HG03571 (cell line): ENCODE results near the gene PDHA2.
"Not testable (repeated sequence)": the region's sequence is repeated elsewhere in the genome, so short reads cannot be mapped to it uniquely, and the experiment has no call there.

Experiments used
- ATAC-seq: cut with Tn5 transposase; IDR thresholded peaks from one replicate; pipeline ENCODE4 v1.9.1; 2021; ENCODE audit not compliant: unreplicated experiment

PDHA2 gene

DNA sequence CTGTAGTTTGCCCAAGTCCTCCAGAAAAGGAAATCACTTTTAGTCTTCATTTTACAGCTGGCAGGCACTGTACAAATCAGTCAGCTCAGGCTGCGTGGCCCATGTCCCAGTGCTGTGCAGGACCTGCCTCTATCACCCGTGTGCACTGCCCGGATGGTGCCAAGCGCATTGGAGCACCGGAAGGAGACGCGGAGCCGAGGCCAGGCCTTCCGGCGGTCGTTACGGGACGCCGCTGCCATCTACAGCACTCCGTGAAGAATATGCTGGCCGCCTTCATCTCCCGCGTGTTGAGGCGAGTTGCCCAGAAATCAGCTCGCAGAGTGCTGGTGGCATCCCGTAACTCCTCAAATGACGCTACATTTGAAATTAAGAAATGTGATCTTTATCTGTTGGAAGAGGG, at the start of gene PDHA2:
Gene PDHA2 (plus strand): TSS at position 203 of the 400 bp plus-strand sequence. CDS start 58 bp downstream, at position 261.
- no peak for ATAC-seq

DNA sequence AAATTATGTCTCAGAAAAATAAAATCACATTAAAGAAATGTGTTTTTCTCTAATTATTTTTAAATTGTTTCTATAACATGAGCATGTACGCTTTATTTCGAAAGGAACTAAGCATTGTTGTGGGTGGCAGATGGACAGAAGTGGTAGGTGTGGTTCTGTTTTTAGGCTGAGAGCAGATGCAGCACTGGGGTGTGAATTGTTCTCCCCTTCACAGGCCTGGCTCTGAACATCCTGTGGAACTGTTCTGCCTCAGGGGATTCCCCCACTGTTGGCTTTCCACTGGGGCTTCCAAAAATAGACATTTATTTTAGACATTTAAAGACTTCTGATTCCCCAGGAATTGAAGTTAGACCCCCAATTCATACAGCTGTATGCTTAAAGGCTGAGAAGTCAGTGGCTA, 41.9 kb upstream of the PDHA2 start:
- no peak for ATAC-seq

DNA sequence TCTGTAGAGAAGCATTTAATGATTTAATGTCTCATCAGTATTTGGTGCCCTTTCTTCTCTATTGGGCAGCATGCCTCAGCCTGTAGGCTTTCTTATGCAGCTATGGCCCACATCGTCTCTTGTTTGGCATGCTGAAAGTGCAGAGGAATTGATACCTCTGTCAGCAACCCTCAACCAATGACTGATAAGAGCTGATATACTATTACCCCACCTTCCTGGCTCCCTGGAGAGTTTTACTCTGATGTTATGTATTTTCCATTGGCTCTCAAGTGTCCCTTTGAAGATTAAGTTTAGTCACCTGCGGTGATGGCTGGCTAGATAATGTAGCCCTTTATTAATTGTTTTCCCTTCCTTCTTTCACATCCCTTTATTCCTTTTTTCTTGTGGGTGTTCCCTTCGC, 41.2 kb upstream of the PDHA2 start:
- ATAC-seq, result no peak

DNA sequence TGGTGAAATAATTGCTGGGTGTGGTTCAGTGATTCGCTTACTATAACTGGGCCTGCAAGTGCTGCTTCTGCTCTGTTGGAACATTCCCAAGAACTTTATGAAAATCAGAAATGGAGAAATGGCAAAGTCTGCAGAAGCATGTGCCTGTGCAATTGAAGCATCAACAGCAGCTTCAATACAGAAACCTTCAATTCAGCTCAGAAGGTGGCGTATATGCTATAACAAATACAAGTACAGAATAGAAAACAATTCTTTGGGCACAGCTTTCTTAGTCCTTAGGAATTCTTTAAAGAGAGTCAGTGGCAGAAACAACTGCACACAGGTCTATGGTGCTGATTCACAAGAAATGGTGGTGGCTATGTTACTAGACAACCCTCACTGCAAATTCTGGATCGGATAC, 18.0 kb upstream of the PDHA2 start:
- no peak for ATAC-seq

DNA sequence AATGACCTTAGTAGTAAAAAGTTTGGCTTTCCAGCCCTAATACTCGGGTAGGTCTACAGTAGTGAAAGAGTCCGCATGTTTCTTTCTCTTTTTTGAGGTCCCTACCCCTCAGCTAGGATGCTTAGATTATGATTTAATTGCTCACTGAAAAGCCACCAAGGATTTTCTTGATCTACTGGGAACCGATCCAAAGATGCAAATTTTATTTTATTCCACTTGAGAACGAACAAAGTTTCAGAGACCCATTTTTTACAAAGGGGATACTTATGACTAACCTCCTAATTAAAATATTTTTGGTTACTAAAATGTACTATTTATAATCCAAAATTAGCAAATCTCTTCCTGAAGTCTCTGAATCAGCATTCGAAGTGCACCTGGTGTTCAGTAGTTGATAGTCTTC, 14.3 kb upstream of the PDHA2 start:
- ATAC-seq, result no peak

DNA sequence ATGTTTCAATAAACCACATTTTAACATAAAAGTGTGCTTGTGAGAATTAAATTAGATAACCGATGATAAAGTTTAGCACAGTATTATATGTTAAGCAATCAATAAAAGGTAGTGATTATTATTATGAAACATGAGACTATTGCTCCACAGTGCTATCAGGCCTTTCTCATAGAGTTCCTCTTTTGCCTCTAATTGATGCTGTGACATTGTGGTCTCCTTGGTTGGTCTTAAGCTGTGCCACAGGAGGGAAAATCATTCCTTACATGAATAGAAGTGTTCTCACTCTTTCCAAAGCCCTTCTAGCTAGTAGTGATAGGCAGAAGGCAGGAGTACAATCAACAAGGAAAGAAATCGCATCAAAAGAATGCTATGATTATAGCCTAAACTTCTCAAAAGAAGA, 9.2 kb upstream of the PDHA2 start:
- no peak for ATAC-seq

DNA sequence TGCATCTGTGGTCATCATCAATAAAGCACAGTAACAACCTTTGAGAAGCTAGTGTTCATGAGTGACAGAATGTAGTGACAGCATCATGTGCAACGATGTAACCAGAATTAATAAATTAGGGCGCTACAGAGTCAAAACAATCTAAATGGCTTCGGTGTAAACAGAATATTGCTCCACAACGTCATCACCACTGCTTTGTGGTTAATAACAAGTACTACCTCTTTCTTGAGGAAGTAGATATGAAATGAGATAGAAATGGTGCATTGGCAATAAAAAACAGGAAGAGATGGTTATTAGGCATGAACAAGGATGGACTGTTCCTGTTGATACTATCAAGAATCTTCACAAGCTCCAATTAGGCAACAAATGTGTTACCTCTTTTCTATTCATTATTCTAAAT, 8.7 kb upstream of the PDHA2 start:
- no peak for ATAC-seq

DNA sequence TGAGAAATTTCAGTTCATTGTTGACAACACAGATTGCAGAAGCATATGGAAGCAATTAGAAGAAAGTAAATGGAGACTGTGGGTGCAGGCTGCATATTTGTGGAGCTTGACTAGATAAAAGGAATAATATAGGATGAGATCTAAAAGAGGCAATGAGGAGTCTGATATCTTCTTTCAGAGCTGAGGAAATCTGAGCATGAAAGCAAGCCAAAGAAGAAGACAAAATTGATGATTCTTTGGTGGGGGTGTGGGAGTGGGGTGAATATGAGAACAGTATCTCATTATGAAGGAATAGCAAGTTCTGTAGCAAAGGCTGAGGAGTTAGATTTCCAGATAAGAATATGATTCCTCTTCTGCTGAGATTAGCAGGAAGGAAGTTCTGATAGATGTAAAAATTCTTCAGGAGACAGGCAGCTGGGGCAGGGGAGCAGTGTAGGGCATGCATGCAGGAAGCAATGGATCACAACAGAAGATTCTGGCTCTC, 6.1 kb upstream of the PDHA2 start:
- no peak for ATAC-seq

DNA sequence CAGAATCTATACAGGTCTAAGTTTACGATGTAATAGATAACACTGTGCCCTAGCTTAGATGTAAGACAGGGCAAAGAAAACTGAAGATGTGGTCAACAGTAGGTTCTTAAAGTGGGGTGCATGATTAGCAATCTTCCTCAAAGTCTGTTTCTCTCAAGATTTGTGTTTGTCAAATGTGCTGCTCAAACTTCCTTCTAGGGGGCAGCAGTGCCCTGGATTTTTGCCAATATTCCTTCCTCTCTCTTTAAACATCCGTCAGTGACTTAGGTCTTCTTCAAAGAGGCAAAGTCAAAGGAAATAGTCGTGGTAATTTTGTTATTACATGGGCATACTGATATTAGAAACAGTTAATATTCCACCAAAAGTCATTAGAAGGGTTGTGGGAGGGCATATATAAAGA, 4.2 kb upstream of the PDHA2 start:
- no peak for ATAC-seq

DNA sequence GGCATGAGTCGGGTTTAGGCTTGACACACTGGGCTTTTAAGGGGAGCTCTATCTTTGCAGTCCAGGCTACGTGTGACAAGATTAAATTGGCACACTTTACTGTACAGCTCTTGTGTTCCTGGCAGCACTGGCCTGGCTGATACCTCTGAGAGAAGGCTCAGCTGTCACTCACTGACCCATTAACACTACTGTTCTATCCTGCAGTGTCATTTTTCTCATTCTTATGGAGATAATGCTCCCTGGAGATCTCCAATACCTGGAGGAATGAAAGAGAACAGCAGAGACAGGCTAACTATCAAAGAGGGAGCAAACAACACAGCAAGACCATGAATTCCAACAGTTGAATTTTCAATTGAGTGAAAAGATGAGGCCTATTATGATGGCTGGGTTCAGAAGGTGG, 1.7 kb upstream of the PDHA2 start:
- ATAC-seq, result no peak

DNA sequence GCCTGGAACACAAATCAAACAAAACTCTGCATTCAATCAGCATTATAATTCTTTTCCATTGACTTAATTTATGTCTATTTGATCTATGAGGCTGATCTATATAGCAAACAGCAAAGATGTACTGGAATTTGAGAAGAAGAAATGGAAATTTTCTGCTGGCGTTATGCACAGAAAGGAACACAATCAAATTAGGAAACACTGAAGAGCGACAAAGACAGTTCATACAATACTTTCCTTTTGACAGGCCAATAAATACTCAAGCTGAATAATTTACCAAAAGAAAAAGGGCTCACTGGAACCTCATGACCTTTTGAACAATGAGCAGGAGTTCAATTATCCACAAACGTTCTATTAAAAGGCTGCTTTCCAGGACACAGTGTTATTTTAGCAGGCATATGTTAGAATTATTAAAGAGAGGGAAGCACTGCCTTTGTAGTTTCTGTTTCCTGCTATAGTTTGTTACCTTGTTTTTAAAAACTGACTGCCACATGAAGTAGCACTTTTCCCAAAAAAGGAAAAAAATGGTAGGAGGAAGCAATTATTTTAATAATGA, 8.1 kb downstream of the PDHA2 start:
- no peak for ATAC-seq

DNA sequence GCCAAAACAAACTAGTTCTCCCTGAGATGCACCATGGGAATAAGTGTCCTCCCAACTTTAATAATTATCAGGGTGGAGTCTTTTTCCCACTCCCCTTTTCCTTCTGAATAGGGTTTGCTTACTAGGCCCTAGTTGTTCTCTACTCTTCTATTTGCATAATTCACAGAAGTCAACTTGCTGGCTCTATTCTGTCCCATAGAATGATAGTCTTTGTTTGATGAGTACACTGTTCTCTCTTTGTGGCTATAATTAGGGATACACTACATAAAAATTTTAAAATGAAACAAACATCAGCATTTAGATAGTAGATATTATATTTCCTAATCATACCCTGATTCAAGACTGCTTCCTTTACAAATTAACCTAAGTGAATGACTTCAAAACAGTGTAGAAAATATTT, 10.3 kb downstream of the PDHA2 start:
- ATAC-seq, result no peak

DNA sequence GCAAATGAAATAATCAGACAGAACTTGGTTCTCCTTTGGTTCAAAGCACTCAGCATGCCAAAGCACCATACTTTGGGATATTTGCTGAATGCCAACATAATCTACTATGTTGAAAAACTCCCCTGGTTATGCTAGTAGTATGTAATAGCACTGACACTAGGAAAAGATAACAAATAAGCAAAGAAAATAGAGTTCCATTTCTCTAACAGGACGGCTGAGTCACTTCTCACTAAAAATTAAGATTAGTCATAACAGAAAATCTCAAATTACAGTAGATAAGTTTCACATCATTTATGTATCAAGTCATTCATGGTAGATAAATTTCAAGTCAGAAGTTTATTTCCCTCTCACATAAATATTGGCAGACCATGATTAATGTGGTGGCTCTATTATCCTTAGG, 17.9 kb downstream of the PDHA2 start:
- no peak for ATAC-seq

DNA sequence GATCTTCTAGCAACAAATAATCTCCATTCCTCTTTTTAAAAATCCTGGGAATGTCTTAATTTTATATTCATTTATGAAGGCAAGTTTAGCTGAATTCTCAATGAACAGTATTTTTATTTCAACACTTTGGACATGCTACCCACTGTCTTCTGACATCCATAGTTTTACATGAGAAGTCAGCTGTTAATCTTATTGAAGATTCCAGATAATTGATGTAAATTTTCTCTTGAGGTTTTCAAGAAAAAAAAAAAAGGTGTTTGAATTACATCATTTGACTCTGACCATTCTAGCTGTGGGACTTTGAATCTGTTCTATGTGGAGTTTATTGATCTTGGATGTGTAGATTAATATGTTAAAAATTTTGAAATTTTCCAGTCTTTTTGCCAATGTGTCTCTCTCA, 28.0 kb downstream of the PDHA2 start:
- ATAC-seq, result no peak

DNA sequence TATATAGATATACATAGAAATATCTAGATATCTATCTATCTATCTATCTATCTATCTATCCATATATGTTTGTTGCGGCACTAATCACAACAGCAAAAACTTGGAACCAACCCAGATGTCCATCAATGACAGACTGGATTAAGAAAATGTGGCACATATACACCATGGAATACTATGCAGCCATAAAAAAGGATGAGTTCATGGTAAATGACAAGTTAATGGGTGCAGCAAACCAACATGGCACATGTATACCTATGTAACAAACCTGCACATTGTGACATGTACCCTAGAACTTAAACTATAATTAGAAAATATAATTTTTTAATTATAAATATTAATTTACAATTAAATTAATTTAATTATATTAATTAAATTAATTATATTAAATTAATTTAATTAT, 29.5 kb downstream of the PDHA2 start:
- ATAC-seq, result not testable (repeated sequence)

DNA sequence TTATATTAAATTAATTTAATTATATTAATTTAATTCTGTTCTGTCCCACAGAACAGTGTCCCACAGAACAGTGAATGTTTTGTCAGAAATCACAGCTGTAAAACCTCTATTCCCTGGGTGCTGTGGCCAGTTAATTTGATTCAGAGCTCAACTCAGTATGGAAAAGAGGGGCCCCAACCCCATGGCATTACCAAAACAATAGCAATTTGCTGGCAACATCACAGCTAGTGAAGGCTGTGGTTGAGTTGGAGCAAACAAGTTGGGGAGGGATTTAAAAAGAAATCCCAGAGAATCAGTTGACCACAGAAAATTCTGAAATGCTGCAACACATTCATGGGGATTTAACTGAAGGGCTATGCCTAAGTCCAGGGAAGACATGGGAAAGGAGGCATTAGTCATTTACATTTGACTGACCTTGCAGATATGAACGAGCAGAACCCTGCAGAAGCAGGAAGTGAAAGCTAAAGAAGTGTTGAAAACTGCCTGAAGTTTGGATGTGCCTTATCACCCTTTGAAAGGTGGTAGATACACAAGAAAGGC, 30.1 kb downstream of the PDHA2 start:
- no peak for ATAC-seq

DNA sequence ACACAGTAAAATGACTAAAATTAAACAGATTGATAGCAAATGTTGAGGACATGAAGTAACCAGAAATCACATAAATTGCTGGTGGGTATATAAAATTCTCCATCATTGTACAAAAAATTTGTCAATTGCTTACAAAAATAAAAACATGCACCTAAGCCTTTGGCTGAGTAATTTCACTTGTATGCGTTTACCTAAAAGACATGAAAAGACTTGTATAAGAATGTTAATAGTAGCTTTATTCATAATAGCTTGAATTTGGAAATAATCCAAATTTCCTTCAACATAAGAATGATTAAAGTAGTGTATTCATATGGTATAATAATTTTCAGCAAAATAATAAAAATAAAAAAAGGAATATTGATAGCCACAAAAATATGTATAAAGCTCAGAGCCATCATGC, 37.7 kb downstream of the PDHA2 start:
- ATAC-seq, result no peak

DNA sequence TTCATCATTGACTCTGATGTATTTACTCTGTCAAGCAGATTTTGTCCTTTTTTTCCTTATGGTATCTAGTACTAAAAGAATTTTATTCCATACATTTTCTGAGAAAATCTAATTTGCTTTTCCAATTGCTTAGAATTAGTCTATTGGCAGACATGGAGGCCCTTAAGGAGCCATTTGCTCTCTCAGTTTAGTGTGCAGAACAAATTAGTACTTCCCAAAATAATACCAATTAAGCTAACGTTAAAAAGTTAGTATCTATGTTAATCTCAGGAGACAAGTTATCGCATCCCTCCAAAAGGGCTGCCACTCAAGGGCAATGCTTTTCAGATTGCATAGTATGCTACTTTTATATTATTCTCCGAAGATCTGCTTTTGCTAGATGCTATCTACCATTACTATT, 47.7 kb downstream of the PDHA2 start:
- no peak for ATAC-seq

DNA sequence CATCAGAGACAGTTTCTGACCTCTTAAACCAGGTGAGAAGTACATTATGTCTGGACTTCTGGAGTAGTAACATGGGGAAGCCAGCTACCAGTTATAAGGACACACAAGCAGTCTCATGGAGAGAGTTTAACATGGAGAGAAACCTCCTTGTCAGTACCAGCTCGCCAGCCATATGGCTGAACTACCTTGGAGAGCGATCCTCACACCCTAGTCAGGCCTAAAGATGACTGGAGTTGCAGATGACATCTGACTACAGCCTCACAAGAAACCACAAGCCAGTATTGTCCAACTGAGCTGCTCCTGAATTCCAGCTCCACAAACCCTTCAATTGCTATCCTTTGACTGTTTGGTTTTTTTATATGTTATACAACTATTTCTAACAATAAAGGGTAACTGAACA, 49.8 kb downstream of the PDHA2 start:
- ATAC-seq, result no peak
